OCI-LY7 (cell line): Measurements from ENCODE around the gene IL9.

Experiments
- EZH2phosphoT487 ChIP-seq: fragments of 200-600 bp; sonication (generic); IDR thresholded peaks from 2 replicates; pipeline ENCODE4 v1.6.1; 2018; ENCODE audit warnings: low read depth, borderline replicate concordance, mild to moderate bottlenecking, mixed run types, antibody characterized with exemption, low read length, moderate library complexity, mixed read lengths
- TF ChIP-seq, protein P1 (sequence below): fragments of 200-600 bp; sonication (generic); conservative IDR thresholded peaks from 2 replicates; pipeline ENCODE4 v1.5.1; 2014; ENCODE audit warnings: mild to moderate bottlenecking, antibody characterized with exemption, low read length, moderate library complexity, mixed read lengths

DNA sequence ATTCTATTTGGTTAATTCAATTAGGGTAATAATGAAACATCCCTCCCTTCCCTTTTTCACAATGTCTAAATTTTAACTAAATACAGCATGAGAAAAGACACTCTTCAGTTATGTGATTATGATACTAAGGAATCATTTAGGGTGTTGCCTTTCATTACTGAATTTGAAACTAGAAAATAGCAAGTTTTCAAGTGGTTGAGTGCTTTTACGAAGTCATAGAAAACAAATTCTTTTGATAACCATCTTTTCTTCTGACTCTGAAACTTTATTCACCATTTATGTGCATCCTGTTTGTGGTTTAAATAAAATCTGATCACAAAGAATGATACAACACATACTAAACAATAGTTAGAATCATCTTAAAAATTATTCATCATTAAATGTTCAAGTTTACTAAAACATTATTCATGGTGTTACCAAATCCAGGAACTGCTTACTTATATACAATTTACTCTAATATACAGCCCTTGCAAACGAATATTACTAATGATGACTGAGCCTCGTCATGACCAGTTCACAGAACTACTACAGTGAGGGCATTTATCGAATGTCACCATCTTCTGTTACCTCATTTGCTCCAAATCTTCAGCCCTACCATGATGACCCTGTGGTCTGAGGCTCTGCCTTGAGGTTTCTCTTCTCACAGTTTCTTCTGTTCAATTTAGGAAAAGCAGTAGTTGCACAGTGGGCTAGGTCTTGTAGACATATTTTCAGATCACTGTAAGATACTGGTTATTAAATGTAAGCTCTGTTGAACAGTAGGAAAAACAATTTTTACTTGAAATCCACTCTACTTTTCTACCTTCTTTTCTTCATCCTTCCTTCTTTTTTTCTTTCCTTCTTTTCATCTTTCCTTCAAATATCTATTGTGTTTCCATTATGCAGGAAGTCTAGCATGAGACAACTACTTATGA lies 18.3 kb upstream of the IL9 start:
- TF ChIP-seq, protein P1, sequence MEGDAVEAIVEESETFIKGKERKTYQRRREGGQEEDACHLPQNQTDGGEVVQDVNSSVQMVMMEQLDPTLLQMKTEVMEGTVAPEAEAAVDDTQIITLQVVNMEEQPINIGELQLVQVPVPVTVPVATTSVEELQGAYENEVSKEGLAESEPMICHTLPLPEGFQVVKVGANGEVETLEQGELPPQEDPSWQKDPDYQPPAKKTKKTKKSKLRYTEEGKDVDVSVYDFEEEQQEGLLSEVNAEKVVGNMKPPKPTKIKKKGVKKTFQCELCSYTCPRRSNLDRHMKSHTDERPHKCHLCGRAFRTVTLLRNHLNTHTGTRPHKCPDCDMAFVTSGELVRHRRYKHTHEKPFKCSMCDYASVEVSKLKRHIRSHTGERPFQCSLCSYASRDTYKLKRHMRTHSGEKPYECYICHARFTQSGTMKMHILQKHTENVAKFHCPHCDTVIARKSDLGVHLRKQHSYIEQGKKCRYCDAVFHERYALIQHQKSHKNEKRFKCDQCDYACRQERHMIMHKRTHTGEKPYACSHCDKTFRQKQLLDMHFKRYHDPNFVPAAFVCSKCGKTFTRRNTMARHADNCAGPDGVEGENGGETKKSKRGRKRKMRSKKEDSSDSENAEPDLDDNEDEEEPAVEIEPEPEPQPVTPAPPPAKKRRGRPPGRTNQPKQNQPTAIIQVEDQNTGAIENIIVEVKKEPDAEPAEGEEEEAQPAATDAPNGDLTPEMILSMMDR: no peak
- TF ChIP-seq EZH2phosphoT487: no peak
